Skeletal muscle satellite cell (primary cell): ENCODE results near the gene GABRA4.

Experiments used
- H3K27me3 ChIP-seq: 2 replicates; pipeline ENCODE4 v1.7.0; 2013; ENCODE audit warnings: low read length; ENCODE audit not compliant: control insufficient read depth, insufficient read depth
- H3K36me3 ChIP-seq: 2 replicates; pipeline ENCODE4 v1.7.0; 2013; ENCODE audit warnings: mild to moderate bottlenecking, control low read depth, low read length; ENCODE audit not compliant: insufficient read depth
- H3K4me1 ChIP-seq: 2 replicates; pipeline ENCODE4 v1.7.0; 2013; ENCODE audit warnings: low read length; ENCODE audit not compliant: control insufficient read depth, insufficient read depth
- H3K4me2 ChIP-seq: 2 replicates; pipeline ENCODE4 v1.7.0; 2013; ENCODE audit warnings: mild to moderate bottlenecking, low read length
- H3K4me3 ChIP-seq: 2 replicates; pipeline ENCODE4 v1.7.0; 2013; ENCODE audit warnings: low read length
- H3K9ac ChIP-seq: 2 replicates; pipeline ENCODE4 v1.7.0; 2013; ENCODE audit warnings: mild to moderate bottlenecking, low read depth, low read length, moderate library complexity
- H3K9me3 ChIP-seq: replicated peaks from 2 replicates; pipeline ENCODE4 v1.7.0; 2013; ENCODE audit warnings: mild to moderate bottlenecking, control low read depth, low read length

Gene GABRA4

GRCh38 chr4:46950826-46951225, 42.6 kb downstream of the GABRA4 start:
- no peak overlapping the region for H3K9ac ChIP-seq
- H3K27me3 ChIP-seq: no peaks in the 10 kb centered on the region
- H3K9me3 ChIP-seq: no peaks in the 10 kb centered on the region
- no peak overlapping the region for H3K4me3 ChIP-seq
- H3K36me3 ChIP-seq: no peaks in the 10 kb centered on the region
- H3K4me2 ChIP-seq: no peak overlapping the region
- no peaks in the 10 kb centered on the region for H3K4me1 ChIP-seq

- no peak overlapping the region for H3K4me3 ChIP-seq
- H3K4me1 ChIP-seq: no peaks in the 10 kb centered on the region
- H3K27me3 ChIP-seq: no peaks in the 10 kb centered on the region
- H3K4me2 ChIP-seq: no peak overlapping the region
- H3K36me3 ChIP-seq: no peaks in the 10 kb centered on the region
- no peaks in the 10 kb centered on the region for H3K9me3 ChIP-seq
- no peak overlapping the region for H3K9ac ChIP-seq
These were observed 43.6 kb downstream of the GABRA4 start for GRCh38 chr4:46949822-46950221.

GRCh38 chr4:46947541-46947940, 45.8 kb downstream of the GABRA4 start:
- Histone ChIP-seq H3K4me2 (no peak overlapping the region), H3K9me3 (no peaks in the 10 kb centered on the region), H3K4me3 (no peak overlapping the region), H3K4me1 (no peaks in the 10 kb centered on the region), H3K36me3 (no peaks in the 10 kb centered on the region), H3K9ac (no peak overlapping the region), H3K27me3 (no peaks in the 10 kb centered on the region)

- no peak overlapping the region for H3K4me3 ChIP-seq
- no peak overlapping the region for H3K9ac ChIP-seq
- no peaks in the 10 kb centered on the region for H3K36me3 ChIP-seq
- H3K4me2 ChIP-seq: no peak overlapping the region
- no peaks in the 10 kb centered on the region for H3K27me3 ChIP-seq
- no peaks in the 10 kb centered on the region for H3K9me3 ChIP-seq
- H3K4me1 ChIP-seq: no peaks in the 10 kb centered on the region
These were observed 46.4 kb downstream of the GABRA4 start for GRCh38 chr4:46946919-46947536.

GRCh38 chr4:46945062-46945461, 48.3 kb downstream of the GABRA4 start:
- Histone ChIP-seq H3K4me2 (no peak overlapping the region), H3K4me1 (no peaks in the 10 kb centered on the region), H3K9ac (no peak overlapping the region), H3K4me3 (no peak overlapping the region), H3K9me3 (no peaks in the 10 kb centered on the region), H3K27me3 (no peaks in the 10 kb centered on the region), H3K36me3 (no peaks in the 10 kb centered on the region)

GRCh38 chr4:46944345-46944744, 49.0 kb downstream of the GABRA4 start:
- no peaks in the 10 kb centered on the region for H3K27me3 ChIP-seq
- H3K9ac ChIP-seq: no peak overlapping the region

GRCh38 chr4:46937493-46937892, 55.9 kb downstream of the GABRA4 start:
- no peaks in the 10 kb centered on the region for H3K4me1 ChIP-seq

More at GRCh38 chr4:46944345-46944744, 49.0 kb downstream of the GABRA4 start:
- H3K9me3 ChIP-seq: no peaks in the 10 kb centered on the region
- no peaks in the 10 kb centered on the region for H3K4me1 ChIP-seq
- no peaks in the 10 kb centered on the region for H3K36me3 ChIP-seq
- no peak overlapping the region for H3K4me2 ChIP-seq
- no peak overlapping the region for H3K4me3 ChIP-seq

GRCh38 chr4:46934726-46935125, 58.7 kb downstream of the GABRA4 start:
- Histone ChIP-seq H3K9ac (no peak overlapping the region), H3K4me1 (no peaks in the 10 kb centered on the region), H3K9me3 (no peaks in the 10 kb centered on the region), H3K27me3 (peaks cover 12% of the 10 kb centered on the region), H3K4me3 (no peak overlapping the region), H3K36me3 (no peaks in the 10 kb centered on the region), H3K4me2 (no peak overlapping the region)

More at GRCh38 chr4:46937493-46937892, 55.9 kb downstream of the GABRA4 start:
- no peak overlapping the region for H3K4me3 ChIP-seq
- no peaks in the 10 kb centered on the region for H3K36me3 ChIP-seq
- no peak overlapping the region for H3K9ac ChIP-seq
- peaks cover 5% of the 10 kb centered on the region for H3K27me3 ChIP-seq
- H3K9me3 ChIP-seq: no peaks in the 10 kb centered on the region
- H3K4me2 ChIP-seq: no peak overlapping the region

GRCh38 chr4:46933686-46934085, 59.7 kb downstream of the GABRA4 start:
- no peaks in the 10 kb centered on the region for H3K4me1 ChIP-seq

GRCh38 chr4:46931981-46932380, 61.4 kb downstream of the GABRA4 start:
- H3K4me3 ChIP-seq: no peak overlapping the region

More at GRCh38 chr4:46933686-46934085, 59.7 kb downstream of the GABRA4 start:
- H3K4me2 ChIP-seq: no peak overlapping the region
- H3K4me3 ChIP-seq: no peak overlapping the region
- H3K9me3 ChIP-seq: no peaks in the 10 kb centered on the region
- no peaks in the 10 kb centered on the region for H3K36me3 ChIP-seq
- no peak overlapping the region for H3K9ac ChIP-seq
- H3K27me3 ChIP-seq: peaks cover 12% of the 10 kb centered on the region

GRCh38 chr4:46930891-46931290, 62.5 kb downstream of the GABRA4 start:
- Histone ChIP-seq H3K4me3 (no peak overlapping the region), H3K4me2 (no peak overlapping the region), H3K9ac (no peak overlapping the region), H3K4me1 (no peaks in the 10 kb centered on the region), H3K27me3 (peaks cover 31% of the 10 kb centered on the region), H3K36me3 (no peaks in the 10 kb centered on the region), H3K9me3 (no peaks in the 10 kb centered on the region)

More at GRCh38 chr4:46931981-46932380, 61.4 kb downstream of the GABRA4 start:
- Histone ChIP-seq H3K9me3 (no peaks in the 10 kb centered on the region), H3K9ac (no peak overlapping the region), H3K27me3 (peaks cover 28% of the 10 kb centered on the region), H3K4me2 (no peak overlapping the region), H3K4me1 (no peaks in the 10 kb centered on the region), H3K36me3 (no peaks in the 10 kb centered on the region)

GRCh38 chr4:46927201-46927600, 66.2 kb downstream of the GABRA4 start:
- no peak overlapping the region for H3K9ac ChIP-seq
- H3K4me2 ChIP-seq: no peak overlapping the region
- peaks cover 26% of the 10 kb centered on the region for H3K27me3 ChIP-seq
- no peak overlapping the region for H3K4me3 ChIP-seq
- H3K9me3 ChIP-seq: no peaks in the 10 kb centered on the region
- H3K36me3 ChIP-seq: no peaks in the 10 kb centered on the region
- no peaks in the 10 kb centered on the region for H3K4me1 ChIP-seq
